ENCODE measurements around the gene C10orf90.

GRCh38 chr10:126705951-126706565 lies 35.6 kb upstream of the C10orf90 start:
- TF ChIP-seq, protein P1, sequence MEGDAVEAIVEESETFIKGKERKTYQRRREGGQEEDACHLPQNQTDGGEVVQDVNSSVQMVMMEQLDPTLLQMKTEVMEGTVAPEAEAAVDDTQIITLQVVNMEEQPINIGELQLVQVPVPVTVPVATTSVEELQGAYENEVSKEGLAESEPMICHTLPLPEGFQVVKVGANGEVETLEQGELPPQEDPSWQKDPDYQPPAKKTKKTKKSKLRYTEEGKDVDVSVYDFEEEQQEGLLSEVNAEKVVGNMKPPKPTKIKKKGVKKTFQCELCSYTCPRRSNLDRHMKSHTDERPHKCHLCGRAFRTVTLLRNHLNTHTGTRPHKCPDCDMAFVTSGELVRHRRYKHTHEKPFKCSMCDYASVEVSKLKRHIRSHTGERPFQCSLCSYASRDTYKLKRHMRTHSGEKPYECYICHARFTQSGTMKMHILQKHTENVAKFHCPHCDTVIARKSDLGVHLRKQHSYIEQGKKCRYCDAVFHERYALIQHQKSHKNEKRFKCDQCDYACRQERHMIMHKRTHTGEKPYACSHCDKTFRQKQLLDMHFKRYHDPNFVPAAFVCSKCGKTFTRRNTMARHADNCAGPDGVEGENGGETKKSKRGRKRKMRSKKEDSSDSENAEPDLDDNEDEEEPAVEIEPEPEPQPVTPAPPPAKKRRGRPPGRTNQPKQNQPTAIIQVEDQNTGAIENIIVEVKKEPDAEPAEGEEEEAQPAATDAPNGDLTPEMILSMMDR (IDR thresholded peaks at IDR 0.05; ENCODE audit: low read depth, low read length, poor library complexity, severe bottlenecking) = no peak
- no peak for TF ChIP-seq EZH2phosphoT487 (IDR thresholded peaks at IDR 0.05; ENCODE audit: borderline replicate concordance, low read length)

Data from DOHH2 (cell line).